ENCODE data around the gene SPATA31E1.

- TF ChIP-seq, protein P1, sequence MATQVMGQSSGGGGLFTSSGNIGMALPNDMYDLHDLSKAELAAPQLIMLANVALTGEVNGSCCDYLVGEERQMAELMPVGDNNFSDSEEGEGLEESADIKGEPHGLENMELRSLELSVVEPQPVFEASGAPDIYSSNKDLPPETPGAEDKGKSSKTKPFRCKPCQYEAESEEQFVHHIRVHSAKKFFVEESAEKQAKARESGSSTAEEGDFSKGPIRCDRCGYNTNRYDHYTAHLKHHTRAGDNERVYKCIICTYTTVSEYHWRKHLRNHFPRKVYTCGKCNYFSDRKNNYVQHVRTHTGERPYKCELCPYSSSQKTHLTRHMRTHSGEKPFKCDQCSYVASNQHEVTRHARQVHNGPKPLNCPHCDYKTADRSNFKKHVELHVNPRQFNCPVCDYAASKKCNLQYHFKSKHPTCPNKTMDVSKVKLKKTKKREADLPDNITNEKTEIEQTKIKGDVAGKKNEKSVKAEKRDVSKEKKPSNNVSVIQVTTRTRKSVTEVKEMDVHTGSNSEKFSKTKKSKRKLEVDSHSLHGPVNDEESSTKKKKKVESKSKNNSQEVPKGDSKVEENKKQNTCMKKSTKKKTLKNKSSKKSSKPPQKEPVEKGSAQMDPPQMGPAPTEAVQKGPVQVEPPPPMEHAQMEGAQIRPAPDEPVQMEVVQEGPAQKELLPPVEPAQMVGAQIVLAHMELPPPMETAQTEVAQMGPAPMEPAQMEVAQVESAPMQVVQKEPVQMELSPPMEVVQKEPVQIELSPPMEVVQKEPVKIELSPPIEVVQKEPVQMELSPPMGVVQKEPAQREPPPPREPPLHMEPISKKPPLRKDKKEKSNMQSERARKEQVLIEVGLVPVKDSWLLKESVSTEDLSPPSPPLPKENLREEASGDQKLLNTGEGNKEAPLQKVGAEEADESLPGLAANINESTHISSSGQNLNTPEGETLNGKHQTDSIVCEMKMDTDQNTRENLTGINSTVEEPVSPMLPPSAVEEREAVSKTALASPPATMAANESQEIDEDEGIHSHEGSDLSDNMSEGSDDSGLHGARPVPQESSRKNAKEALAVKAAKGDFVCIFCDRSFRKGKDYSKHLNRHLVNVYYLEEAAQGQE (IDR thresholded peaks at IDR 0.05; ENCODE audit: low read depth): no peak
- TF ChIP-seq RAD21 (IDR thresholded peaks at IDR 0.05; ENCODE audit: low read depth) (no peak), CEBPB (IDR thresholded peaks at IDR 0.05) (no peak), CREB1 (IDR thresholded peaks at IDR 0.05; ENCODE audit: low read depth) (no peak)
Measured at GRCh38 chr9:87873607-87874303, 8.9 kb upstream of the SPATA31E1 start.
